GM23338 (cell line): ENCODE data around the gene FAM13B. TPM values are rescaled to one million over a fixed set of nuclear protein-coding genes. Genes with fewer than 3 reads are reported as not detected.
A peak's percentile ranks its signal among the peaks of the same experiment; 100 is the strongest.

ENCODE experiments used
- ATAC-seq: fragments of 200-7000 bp; cut with Tn5 transposase; 3 replicates; pipeline ENCODE4 v1.9.1; 2020
- DNase-seq: peaks from one replicate; pipeline ENCODE4 v3.0.0-alpha.2; 2015; ENCODE audit warnings: low spot score
- H2AFZ ChIP-seq: fragments of 200-600 bp; sonication (generic); 2 replicates; pipeline ENCODE4 v1.8.0; 2016; ENCODE audit warnings: antibody characterized with exemption, mild to moderate bottlenecking, moderate library complexity
- H3F3A ChIP-seq: fragments of 200-600 bp; sonication (generic); replicated peaks from 2 replicates; pipeline ENCODE4 v1.8.0; 2017; ENCODE audit warnings: antibody characterized with exemption, mixed run types, low read depth
- H3K27ac ChIP-seq: fragments of 200-600 bp; sonication (generic); 2 replicates; pipeline ENCODE4 v1.6.1; 2016; ENCODE audit warnings: low read depth
- H3K27me3 ChIP-seq: fragments of 200-600 bp; sonication (generic); 2 replicates; pipeline ENCODE4 v1.8.0; 2016; ENCODE audit warnings: mild to moderate bottlenecking, mixed run types, moderate library complexity; ENCODE audit not compliant: insufficient read depth
- H3K36me3 ChIP-seq: fragments of 200-600 bp; sonication (generic); 2 replicates; pipeline ENCODE4 v1.8.0; 2016; ENCODE audit warnings: mild to moderate bottlenecking; ENCODE audit not compliant: insufficient read depth
- H3K4me1 ChIP-seq: fragments of 200-600 bp; sonication (generic); 2 replicates; pipeline ENCODE4 v1.8.0; 2016; ENCODE audit warnings: mild to moderate bottlenecking, moderate library complexity; ENCODE audit not compliant: insufficient read depth
- H3K4me2 ChIP-seq: fragments of 200-600 bp; sonication (generic); 2 replicates; pipeline ENCODE4 v1.7.1; 2017; ENCODE audit warnings: mixed run types
- H3K4me3 ChIP-seq: fragments of 200-600 bp; sonication (generic); 2 replicates; pipeline ENCODE4 v1.6.1; 2016; ENCODE audit warnings: mixed run types
- H3K79me2 ChIP-seq: fragments of 200-600 bp; sonication (generic); replicated peaks from 2 replicates; pipeline ENCODE4 v1.8.0; 2017; ENCODE audit warnings: mild to moderate bottlenecking; ENCODE audit not compliant: insufficient read depth
- H3K9me2 ChIP-seq: fragments of 200-600 bp; sonication (generic); 2 replicates; pipeline ENCODE4 v1.8.0; 2017; ENCODE audit not compliant: insufficient read depth
- H4K20me1 ChIP-seq: fragments of 200-600 bp; sonication (generic); replicated peaks from 2 replicates; pipeline ENCODE4 v1.8.0; 2017; ENCODE audit warnings: mild to moderate bottlenecking; ENCODE audit not compliant: insufficient read depth
- H3K27ac Mint-ChIP-seq: 2 replicates; pipeline ENCODE4 v1.8.0; 2020; ENCODE audit warnings: inconsistent platforms, mild to moderate bottlenecking, moderate library complexity, mixed read lengths
- H3K27me3 Mint-ChIP-seq: 3 replicates; pipeline ENCODE4 v1.8.0; 2022; ENCODE audit warnings: low read depth, mild to moderate bottlenecking, moderate library complexity, mixed read lengths, inconsistent platforms; ENCODE audit not compliant: insufficient read depth, poor library complexity
- H3K36me3 Mint-ChIP-seq: 3 replicates; pipeline ENCODE4 v1.8.0; 2021; ENCODE audit warnings: low read depth, mild to moderate bottlenecking, inconsistent platforms, moderate library complexity, mixed read lengths
- H3K4me1 Mint-ChIP-seq: 3 replicates; pipeline ENCODE4 v1.8.0; 2020; ENCODE audit warnings: mild to moderate bottlenecking, inconsistent platforms, mixed read lengths
- H3K4me3 Mint-ChIP-seq: 3 replicates; pipeline ENCODE4 v1.8.0; 2021; ENCODE audit warnings: moderate library complexity, mild to moderate bottlenecking, inconsistent platforms, mixed read lengths
- H3K9me3 Mint-ChIP-seq: 3 replicates; pipeline ENCODE4 v1.8.0; 2020; ENCODE audit warnings: moderate library complexity, mild to moderate bottlenecking, inconsistent platforms, mixed read lengths
- CTCF ChIP-seq, 2 experiments: fragments of 200-600 bp in 1 of 2; sonication (generic) in 1 of 2; conservative IDR thresholded peaks; 2 replicates each; pipeline versions ENCODE4 v1.5.1 to v1.6.1; 2016 to 2017; ENCODE audit warnings: antibody characterized with exemption in 2 of 2, low read depth in 2 of 2, mild to moderate bottlenecking in 2 of 2, moderate library complexity in 1 of 2
- EZH2 ChIP-seq: fragments of 200-600 bp; sonication (generic); IDR thresholded peaks from one replicate; pipeline ENCODE4 v1.8.0; 2017; ENCODE audit warnings: antibody characterized with exemption, mild to moderate bottlenecking, low read depth; ENCODE audit not compliant: unreplicated experiment
- STAT1 ChIP-seq: IDR thresholded peaks from one replicate; pipeline ENCODE4 v1.6.1; 2016; ENCODE audit warnings: antibody characterized with exemption; ENCODE audit not compliant: unreplicated experiment
- ZNF462 ChIP-seq: fragments of 250-450 bp; sonication (Bioruptor Pico); IDR thresholded peaks from 2 replicates; pipeline ENCODE4 v1.5.0; 2020; ENCODE audit warnings: mild to moderate bottlenecking, moderate library complexity
- polyA plus RNA-seq: library from polyadenylated mRNA; unstranded; fragments of >200 nt; fragmentation: Nextera tagmentation; extraction: Ambion mirVana; gene quantifications from 2 replicates; pipeline ENCODE4 v1.2.1, GENCODE V29; 2016
- total RNA-seq: library from RNA; depleted of rRNA; stranded (reverse); fragments of >200 nt; shearing (Covaris generic); gene quantifications from 2 replicates; pipeline ENCODE4 v1.2.3, GENCODE V29; 2014

The FAM13B gene
- total and polyA plus RNA-seq, 2 experiments from 2014 or later = 12.9 to 30.2 TPM

- peaks cover 15% of the 10 kb centered on the region for H3K27me3 Mint-ChIP-seq
These were observed 518 bp upstream of the FAM13B start for GRCh38 chr5:138033386-138033808.

More at GRCh38 chr5:138033386-138033808, 518 bp upstream of the FAM13B start:
- H3K36me3 Mint-ChIP-seq = peaks cover 8% of the 10 kb centered on the region; the same call in 2 of the 3 replicates
- Histone ChIP-seq H3K4me2 (peak overlapping the region; percentile 87), H3K9me2 (no peaks in the 10 kb centered on the region), H3F3A (no peaks in the 10 kb centered on the region; the same call in none of the 2 replicates), H3K4me1 (peaks cover 23% of the 10 kb centered on the region), H4K20me1 (peaks cover 34% of the 10 kb centered on the region), H3K27ac (peak overlapping the region; percentile 97), H3K4me3 (peak overlapping the region; percentile 77), H3K79me2 (peaks cover 39% of the 10 kb centered on the region), H3K27me3 (no peaks in the 10 kb centered on the region), H3K36me3 (peaks cover 3% of the 10 kb centered on the region; the same call in 1 of the 2 replicates), H2AFZ (peak overlapping the region; percentile 94)
- DNase-seq = no peak
- H3K27ac Mint-ChIP-seq = peak overlapping the region; percentile 99
- H3K9me3 Mint-ChIP-seq = no peaks in the 10 kb centered on the region; the same call in 2 of the 3 replicates
- TF ChIP-seq STAT1 (no peak), CTCF (conservative IDR thresholded peaks at IDR 0.05; ENCODE audit: low read depth in 2 of 2) (no peak), ZNF462 (CRISPR knock-in tag) (no peak), EZH2 (no peak)
- ATAC-seq = peak; percentile 58
- peaks cover 39% of the 10 kb centered on the region for H3K4me1 Mint-ChIP-seq
- peak overlapping the region; percentile 95 for H3K4me3 Mint-ChIP-seq
